ENCODE measurements around the gene CYP27C1.

DNA sequence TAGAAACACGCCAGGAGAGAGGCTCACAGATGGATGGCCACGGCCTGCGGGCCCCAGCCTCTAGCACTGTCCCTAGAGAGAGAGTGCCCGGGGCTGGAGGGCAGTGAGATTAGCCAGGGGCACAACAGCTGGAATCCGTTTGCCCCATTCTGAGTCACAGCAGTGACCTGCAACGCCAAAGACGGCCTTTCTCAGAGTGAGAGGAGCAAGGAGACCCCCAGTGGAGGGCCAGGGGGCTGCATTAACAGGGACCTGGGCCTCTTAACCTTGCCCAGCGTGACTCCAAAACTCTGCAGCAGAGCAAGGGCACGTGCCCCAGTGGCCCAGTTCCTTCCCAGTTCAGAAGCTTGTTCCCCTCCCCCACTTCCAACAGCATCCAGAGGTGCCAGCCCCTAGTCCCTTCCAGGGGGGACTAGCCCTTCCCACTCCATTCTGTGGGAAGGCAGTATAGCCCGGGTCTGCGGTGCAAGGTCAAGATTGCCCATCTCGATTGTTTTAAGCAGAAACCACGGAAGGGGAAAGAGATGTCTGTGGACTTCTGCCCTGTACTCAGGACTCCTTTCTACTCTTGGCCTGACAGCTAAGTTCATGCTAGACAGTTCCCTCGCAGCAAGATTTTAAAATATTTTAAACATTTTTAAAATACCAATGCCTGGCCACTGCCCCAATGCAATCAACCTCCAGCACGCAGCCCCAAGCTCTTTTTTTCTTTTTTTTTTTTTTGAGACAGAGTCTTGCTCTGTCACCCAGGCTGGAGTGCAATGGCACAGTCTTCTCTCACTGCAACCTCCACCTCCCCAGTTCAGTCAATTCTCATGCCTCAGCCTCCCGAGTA lies 62.2 kb downstream of the CYP27C1 start:
- TF ChIP-seq POLR2A (IDR thresholded peaks at IDR 0.05; ENCODE audit: low read depth, low read length) (no peak), TAF1 (IDR thresholded peaks at IDR 0.05; ENCODE audit: low read depth, low read length) (no peak), POLR2AphosphoS5 (IDR thresholded peaks at IDR 0.05; ENCODE audit: low read depth, low read length) (no peak), PAX5 (IDR thresholded peaks at IDR 0.05; ENCODE audit: insufficient read depth, low read length, severe bottlenecking) (no peak)

All from GM12891 (cell line).